Body of pancreas (tissue), 4 donors: ENCODE measurements around the gene SLC10A7.

Experiments
- POLR2A ChIP-seq, 3 donors: fragments of 450-650 bp; IDR thresholded peaks; one replicate each; pipeline ENCODE4 v1.6.1; 2016; ENCODE audit warnings: antibody characterized with exemption in 3 of 3, mild to moderate bottlenecking in 2 of 3
- TF ChIP-seq, protein P1 (sequence below), 7 experiments: fragments of 450-650 bp in 4 of 7; fragments of 200-600 bp in 3 of 7; sonication (generic) in 3 of 7; IDR thresholded peaks; one replicate each; pipeline ENCODE4 v1.5.1; 2016 to 2019; ENCODE audit warnings: antibody characterized with exemption in 7 of 7

DNA sequence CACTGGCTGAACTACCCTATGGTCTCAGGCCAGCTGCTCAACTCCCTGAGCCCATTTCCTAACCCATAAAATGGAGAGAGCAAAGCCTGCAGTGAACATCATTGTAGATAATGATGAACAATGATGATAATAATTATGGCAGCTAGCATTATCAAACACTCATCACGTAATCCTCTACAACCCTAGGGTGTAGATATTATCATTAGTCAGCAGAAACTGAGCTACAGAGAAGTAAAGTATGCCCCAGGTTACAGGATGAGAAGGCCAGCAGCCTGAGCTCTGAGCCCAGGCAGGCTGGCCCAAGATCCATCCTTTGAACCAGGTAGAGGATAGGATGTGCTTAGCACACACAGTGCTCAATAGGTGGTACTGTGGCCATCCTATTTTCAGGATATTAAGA lies 264.2 kb downstream of the SLC10A7 start:
- TF ChIP-seq, protein P1, sequence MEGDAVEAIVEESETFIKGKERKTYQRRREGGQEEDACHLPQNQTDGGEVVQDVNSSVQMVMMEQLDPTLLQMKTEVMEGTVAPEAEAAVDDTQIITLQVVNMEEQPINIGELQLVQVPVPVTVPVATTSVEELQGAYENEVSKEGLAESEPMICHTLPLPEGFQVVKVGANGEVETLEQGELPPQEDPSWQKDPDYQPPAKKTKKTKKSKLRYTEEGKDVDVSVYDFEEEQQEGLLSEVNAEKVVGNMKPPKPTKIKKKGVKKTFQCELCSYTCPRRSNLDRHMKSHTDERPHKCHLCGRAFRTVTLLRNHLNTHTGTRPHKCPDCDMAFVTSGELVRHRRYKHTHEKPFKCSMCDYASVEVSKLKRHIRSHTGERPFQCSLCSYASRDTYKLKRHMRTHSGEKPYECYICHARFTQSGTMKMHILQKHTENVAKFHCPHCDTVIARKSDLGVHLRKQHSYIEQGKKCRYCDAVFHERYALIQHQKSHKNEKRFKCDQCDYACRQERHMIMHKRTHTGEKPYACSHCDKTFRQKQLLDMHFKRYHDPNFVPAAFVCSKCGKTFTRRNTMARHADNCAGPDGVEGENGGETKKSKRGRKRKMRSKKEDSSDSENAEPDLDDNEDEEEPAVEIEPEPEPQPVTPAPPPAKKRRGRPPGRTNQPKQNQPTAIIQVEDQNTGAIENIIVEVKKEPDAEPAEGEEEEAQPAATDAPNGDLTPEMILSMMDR (IDR thresholded peaks at IDR 0.05), result no peak
- no peak for TF ChIP-seq POLR2A (IDR thresholded peaks at IDR 0.05)
